ENCODE results near the gene GALR1.

The GALR1 gene

GRCh38 chr18:77321823-77322805, 72.5 kb downstream of the GALR1 start:
- no peak overlapping the region for H3K27ac ChIP-seq (ENCODE audit: low read depth, low read length, severe bottlenecking)
- WGBS, 2 experiments (ENCODE audit: insufficient coverage in 2 of 2) = 91 to 95% methylated on average over 16 of the region's 23 CpGs

GRCh38 chr18:77323640-77324299, 74.1 kb downstream of the GALR1 start:
- 87 to 95% methylated on average over 8 to 10 of the region's 12 CpGs for WGBS, 2 experiments (ENCODE audit: insufficient coverage in 2 of 2)
- Histone ChIP-seq H3K4me3 (ENCODE audit: extremely low read depth, insufficient read depth, low read length, poor library complexity, severe bottlenecking) (no peak overlapping the region), H3K36me3 (ENCODE audit: control insufficient read depth, insufficient read depth, low read length) (no peaks in the 10 kb centered on the region), H3K4me1 (ENCODE audit: control insufficient read depth, insufficient read depth, low read length, poor library complexity, severe bottlenecking) (no peaks in the 10 kb centered on the region), H3K27ac (ENCODE audit: low read depth, low read length, severe bottlenecking) (no peak overlapping the region), H3K9me3 (ENCODE audit: control insufficient read depth, low read length) (no peaks in the 10 kb centered on the region)

More at GRCh38 chr18:77321823-77322805, 72.5 kb downstream of the GALR1 start:
- H3K36me3 ChIP-seq (ENCODE audit: control insufficient read depth, insufficient read depth, low read length) = no peaks in the 10 kb centered on the region
- H3K4me3 ChIP-seq (ENCODE audit: extremely low read depth, insufficient read depth, low read length, poor library complexity, severe bottlenecking) = no peak overlapping the region
- peaks cover 5% of the 10 kb centered on the region for H3K4me1 ChIP-seq (ENCODE audit: control insufficient read depth, insufficient read depth, low read length, poor library complexity, severe bottlenecking)
- H3K9me3 ChIP-seq (ENCODE audit: control insufficient read depth, low read length) = no peaks in the 10 kb centered on the region
